H9 (cell line): ENCODE measurements around the gene KIAA1549. TPM values are rescaled to one million over a fixed set of nuclear protein-coding genes. Genes with fewer than 3 reads are reported as not detected.

ENCODE experiments used
- DNase-seq: peaks from one replicate; pipeline ENCODE4 v3.0.0-alpha.2; 2017
- H2AFZ ChIP-seq: one replicate; pipeline ENCODE4 v1.6.1; 2013; ENCODE audit warnings: mild to moderate bottlenecking, low read length, control low read depth, moderate library complexity
- H2AK5ac ChIP-seq: 2 replicates; pipeline ENCODE4 v1.6.1; 2013; ENCODE audit warnings: low read length, control low read depth, mixed read lengths; ENCODE audit not compliant: insufficient read length
- H2BK120ac ChIP-seq: one replicate; pipeline ENCODE4 v1.6.1; 2013; ENCODE audit warnings: low read depth, mild to moderate bottlenecking, low read length, control low read depth, inconsistent platforms; ENCODE audit not compliant: poor library complexity, severe bottlenecking
- H2BK12ac ChIP-seq: 2 replicates; pipeline ENCODE4 v1.6.1; 2013; ENCODE audit warnings: low read length, control low read depth, mixed read lengths, low read depth; ENCODE audit not compliant: insufficient read length
- H2BK15ac ChIP-seq: 2 replicates; pipeline ENCODE4 v1.6.1; 2013; ENCODE audit warnings: low read depth, low read length, control low read depth
- H2BK20ac ChIP-seq: one replicate; pipeline ENCODE4 v1.6.1; 2013; ENCODE audit warnings: low read depth, mild to moderate bottlenecking, low read length, control low read depth, inconsistent platforms; ENCODE audit not compliant: poor library complexity, severe bottlenecking
- H2BK5ac ChIP-seq: 2 replicates; pipeline ENCODE4 v1.6.1; 2013; ENCODE audit warnings: low read length, control low read depth, mixed read lengths; ENCODE audit not compliant: insufficient read length
- H3K14ac ChIP-seq: 2 replicates; pipeline ENCODE4 v1.6.1; 2013; ENCODE audit warnings: low read length, control low read depth; ENCODE audit not compliant: insufficient read depth
- H3K18ac ChIP-seq: 2 replicates; pipeline ENCODE4 v1.6.1; 2013; ENCODE audit warnings: low read depth, mild to moderate bottlenecking, mixed read lengths, low read length, control low read depth; ENCODE audit not compliant: insufficient read length
- H3K23ac ChIP-seq: 2 replicates; pipeline ENCODE4 v1.6.1; 2013; ENCODE audit warnings: low read length, control low read depth, mixed read lengths, low read depth; ENCODE audit not compliant: insufficient read length
- H3K23me2 ChIP-seq: 2 replicates; pipeline ENCODE4 v1.6.1; 2013; ENCODE audit warnings: low read depth, mild to moderate bottlenecking, mixed read lengths, low read length, control low read depth; ENCODE audit not compliant: insufficient read length, poor library complexity, severe bottlenecking
- H3K27ac ChIP-seq: 2 replicates; pipeline ENCODE4 v1.5.1; 2013; ENCODE audit warnings: low read length, control low read depth, mixed read lengths, low read depth; ENCODE audit not compliant: insufficient read length
- H3K27me3 ChIP-seq: 2 replicates; pipeline ENCODE4 v1.6.1; 2013; ENCODE audit warnings: low read length, control low read depth, inconsistent platforms; ENCODE audit not compliant: insufficient read depth
- H3K4ac ChIP-seq: 2 replicates; pipeline ENCODE4 v1.6.1; 2013; ENCODE audit warnings: low read depth, mild to moderate bottlenecking, control low read depth, inconsistent platforms, low read length, moderate library complexity
- H3K4me1 ChIP-seq: 2 replicates; pipeline ENCODE4 v1.6.1; 2013; ENCODE audit warnings: low read length, control low read depth, inconsistent platforms; ENCODE audit not compliant: insufficient read depth
- H3K4me2 ChIP-seq: 2 replicates; pipeline ENCODE4 v1.6.1; 2013; ENCODE audit warnings: low read length, control low read depth, mixed read lengths; ENCODE audit not compliant: insufficient read length, insufficient read depth
- H3K56ac ChIP-seq: 2 replicates; pipeline ENCODE4 v1.6.1; 2013; ENCODE audit warnings: low read depth, mild to moderate bottlenecking, mixed read lengths, low read length, control low read depth; ENCODE audit not compliant: insufficient read length
- H3K79me1 ChIP-seq: 2 replicates; pipeline ENCODE4 v1.6.1; 2013; ENCODE audit warnings: low read depth, mild to moderate bottlenecking, moderate library complexity, low read length, control low read depth, inconsistent platforms; ENCODE audit not compliant: insufficient read depth, poor library complexity, severe bottlenecking
- H3K79me2 ChIP-seq: 2 replicates; pipeline ENCODE4 v1.6.1; 2013; ENCODE audit warnings: low read length, control low read depth, inconsistent platforms; ENCODE audit not compliant: insufficient read depth
- H3K9ac ChIP-seq: 2 replicates; pipeline ENCODE4 v1.6.1; 2013; ENCODE audit warnings: low read length, control low read depth, mixed read lengths; ENCODE audit not compliant: insufficient read length; ENCODE audit errors: extremely low read depth
- H3K9me3 ChIP-seq: one replicate; pipeline ENCODE4 v1.6.1; 2013; ENCODE audit warnings: low read depth, low read length, inconsistent platforms; ENCODE audit not compliant: control insufficient read depth
- H3T11ph ChIP-seq: one replicate; pipeline ENCODE4 v1.6.1; 2013; ENCODE audit warnings: mild to moderate bottlenecking, low read length, control low read depth, inconsistent platforms
- H4K20me1 ChIP-seq: one replicate; pipeline ENCODE4 v1.6.1; 2013; ENCODE audit not compliant: control insufficient read depth, insufficient read length, insufficient read depth
- H4K5ac ChIP-seq: 2 replicates; pipeline ENCODE4 v1.6.1; 2013; ENCODE audit warnings: low read depth, mild to moderate bottlenecking, mixed read lengths, low read length, control low read depth; ENCODE audit not compliant: insufficient read length
- H4K8ac ChIP-seq: replicated peaks from 2 replicates; pipeline ENCODE4 v1.6.1; 2013; ENCODE audit warnings: low read length, control low read depth, mixed read lengths, low read depth; ENCODE audit not compliant: insufficient read length
- H4K91ac ChIP-seq: 2 replicates; pipeline ENCODE4 v1.6.1; 2013; ENCODE audit warnings: low read depth, mild to moderate bottlenecking, moderate library complexity, mixed read lengths, low read length, control low read depth; ENCODE audit not compliant: insufficient read length
- H3K27ac Mint-ChIP-seq, 3 experiments: 2 replicates in 2 of 3; 3 replicates in 1 of 3; pipeline ENCODE4 v1.8.0; 2020 to 2021; ENCODE audit warnings: mixed read lengths in 3 of 3, mild to moderate bottlenecking in 1 of 3, moderate library complexity in 1 of 3
- H3K27me3 Mint-ChIP-seq: 2 replicates; pipeline ENCODE4 v1.8.0; 2021; ENCODE audit warnings: low read depth, mild to moderate bottlenecking, moderate library complexity, mixed read lengths
- H3K36me3 Mint-ChIP-seq, 3 experiments: 2 replicates in 2 of 3; 3 replicates in 1 of 3; pipeline ENCODE4 v1.8.0; 2020 to 2021; ENCODE audit warnings: low read depth in 3 of 3, mixed read lengths in 3 of 3; ENCODE audit not compliant: insufficient read depth in 1 of 3
- H3K4me1 Mint-ChIP-seq, 2 experiments: 2 replicates each; pipeline ENCODE4 v1.8.0; 2020; ENCODE audit warnings: mixed read lengths in 2 of 2
- H3K4me3 Mint-ChIP-seq, 2 experiments: 2 replicates in 1 of 2; 3 replicates in 1 of 2; pipeline ENCODE4 v1.8.0; 2020 to 2021; ENCODE audit warnings: mild to moderate bottlenecking in 2 of 2, mixed read lengths in 2 of 2, moderate library complexity in 1 of 2
- H3K9me3 Mint-ChIP-seq, 2 experiments: 2 replicates in 1 of 2; 3 replicates in 1 of 2; pipeline ENCODE4 v1.8.0; 2020; ENCODE audit warnings: mild to moderate bottlenecking in 2 of 2, mixed read lengths in 2 of 2, moderate library complexity in 1 of 2
- CTCF ChIP-seq: fragments of 200-600 bp; sonication (generic); conservative IDR thresholded peaks from 3 replicates; pipeline ENCODE4 v1.8.0; 2021; ENCODE audit warnings: antibody characterized with exemption, mild to moderate bottlenecking
- WGBS: extraction: QIAGEN DNeasy Blood & Tissue Kit; methylation state at CpG from one replicate; pipeline ENCODE4 v1.1.7; 2013; ENCODE audit warnings: missing lambda C conversion rate, low lambda C conversion rate, mixed read lengths; ENCODE audit not compliant: insufficient read length; ENCODE audit errors: extremely low coverage; 5-methylcytosine and 5-hydroxymethylcytosine counted together
- total RNA-seq: library from RNA; stranded (reverse); gene quantifications from 2 replicates; pipeline ENCODE4 v1.2.1, GENCODE V29; 2021

The KIAA1549 gene
- total RNA-seq, 1 experiment from 2014 or later = 11.9 TPM

- no peak overlapping the region for H2BK12ac ChIP-seq
- no peak overlapping the region for H3K4me3 Mint-ChIP-seq
- no peaks in the 10 kb centered on the region for H3K4me1 ChIP-seq
- H3K27ac ChIP-seq = no peak overlapping the region
- TF ChIP-seq CTCF = no peak
- no peaks in the 10 kb centered on the region for H3K23me2 ChIP-seq
- H4K91ac ChIP-seq = no peak overlapping the region
- no peak overlapping the region for H4K5ac ChIP-seq
- H3K4ac ChIP-seq = no peak overlapping the region
- no peak overlapping the region; a peak in 1 of 7 replicates for H3K27ac Mint-ChIP-seq
- no peak overlapping the region for H2BK120ac ChIP-seq
- H3K14ac ChIP-seq = no peak overlapping the region
- H2BK15ac ChIP-seq = no peak overlapping the region
- H2BK5ac ChIP-seq = no peak overlapping the region
- no peaks in the 10 kb centered on the region for H3K27me3 ChIP-seq
- H3K9me3 Mint-ChIP-seq = peaks cover 10 to 11% of the 10 kb centered on the region in 2 experiments
- no peak overlapping the region for H3K56ac ChIP-seq
- no peak overlapping the region for H2AFZ ChIP-seq
- H2AK5ac ChIP-seq = no peak overlapping the region
- H3K18ac ChIP-seq = no peak overlapping the region
- DNase-seq = no peak
- no peak overlapping the region for H3K23ac ChIP-seq
- H3K9ac ChIP-seq = no peak overlapping the region
- no peaks in the 10 kb centered on the region for H3K79me2 ChIP-seq
- no CpG with 5 or more reads among the region's 3 CpGs for WGBS
- H2BK20ac ChIP-seq = no peak overlapping the region
- no peak overlapping the region for H3T11ph ChIP-seq
- H3K4me2 ChIP-seq = no peak overlapping the region
- H3K79me1 ChIP-seq = no peaks in the 10 kb centered on the region
- H3K27me3 Mint-ChIP-seq = peaks cover 4% of the 10 kb centered on the region
- H4K8ac ChIP-seq = no peak overlapping the region
- H3K4me1 Mint-ChIP-seq = peaks cover 17 to 20% of the 10 kb centered on the region in 2 experiments
- H3K36me3 Mint-ChIP-seq = peaks cover 0 to 8% (median 0%) of the 10 kb centered on the region in 3 experiments; a peak in 3 of 7 replicates
- no peaks in the 10 kb centered on the region for H4K20me1 ChIP-seq
- no peaks in the 10 kb centered on the region for H3K9me3 ChIP-seq
These were observed 30.2 kb upstream of the KIAA1549 start for GRCh38 chr7:139011373-139011772.
